CD4-positive, alpha-beta T cell treated with Interleukin-21 for 1 hour (primary cell): ENCODE results near the gene SPRED3.
"Not testable (repeated sequence)": the region's sequence is repeated elsewhere in the genome, so short reads cannot be mapped to it uniquely, and the experiment has no call there.

ENCODE experiments used
- DNase-seq: peaks from one replicate; pipeline ENCODE4 v3.0.0-alpha.2; 2020

SPRED3 gene

DNA sequence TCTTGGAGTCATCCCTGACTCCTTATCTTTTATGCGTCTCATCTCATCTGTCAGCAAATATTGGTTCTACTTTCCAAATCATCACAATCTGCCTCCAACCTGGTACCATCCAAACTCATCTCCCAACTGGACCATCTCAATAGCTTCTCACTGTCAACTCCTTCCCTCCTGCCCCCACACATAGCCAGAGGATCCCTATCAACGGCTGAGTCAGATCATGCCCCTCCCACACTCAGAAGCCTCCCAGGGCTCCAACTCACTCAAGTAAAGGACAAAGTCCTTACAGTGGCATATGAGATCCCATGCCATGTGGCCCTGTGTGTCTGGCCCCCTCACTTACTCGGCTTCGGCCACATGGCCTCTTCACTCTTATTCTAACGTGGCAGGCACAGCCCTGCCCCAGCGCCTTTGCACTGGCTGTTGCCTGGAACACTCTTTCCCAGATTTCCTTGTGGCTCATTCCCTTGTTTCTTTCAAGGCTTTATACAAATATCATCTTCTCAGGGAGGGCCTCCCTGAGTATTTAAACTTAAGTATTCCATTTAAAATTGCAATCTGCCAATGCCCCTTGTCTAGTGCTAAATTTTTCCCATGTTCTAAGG, 4.3 kb downstream of the SPRED3 start:
- no peak for DNase-seq

- peak; percentile 80 for DNase-seq
Observed at GRCh38 chr19:38394488-38394887, 6.0 kb downstream of the SPRED3 start.

- peak; percentile 37 for DNase-seq
Observed at GRCh38 chr19:38395381-38396114, 7.1 kb downstream of the SPRED3 start.

DNA sequence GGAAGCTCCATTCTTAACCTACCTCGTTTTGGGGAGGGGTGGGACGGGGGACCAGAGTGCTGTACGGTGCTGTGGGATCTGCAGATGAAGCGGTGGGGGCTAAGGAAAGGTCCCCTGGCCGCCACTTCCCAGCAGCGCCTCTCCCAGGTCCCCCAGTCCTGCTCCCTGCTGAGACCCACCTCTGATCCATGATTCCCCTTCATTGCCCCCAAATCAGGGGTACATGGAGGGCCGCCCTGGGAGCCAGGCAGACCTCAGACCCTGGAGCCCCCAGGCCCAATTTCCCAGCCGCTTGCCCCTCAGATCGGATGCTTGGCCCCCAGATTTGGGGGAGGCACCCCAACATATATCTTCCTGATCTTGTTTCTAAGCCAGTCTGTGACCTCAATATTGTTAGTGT, 10.6 kb downstream of the SPRED3 start:
- DNase-seq, result no peak

GRCh38 chr19:38399537-38399936, 11.0 kb downstream of the SPRED3 start:
- no peak for DNase-seq

GRCh38 chr19:38400361-38400760, 11.9 kb downstream of the SPRED3 start:
- DNase-seq, result no peak

DNA sequence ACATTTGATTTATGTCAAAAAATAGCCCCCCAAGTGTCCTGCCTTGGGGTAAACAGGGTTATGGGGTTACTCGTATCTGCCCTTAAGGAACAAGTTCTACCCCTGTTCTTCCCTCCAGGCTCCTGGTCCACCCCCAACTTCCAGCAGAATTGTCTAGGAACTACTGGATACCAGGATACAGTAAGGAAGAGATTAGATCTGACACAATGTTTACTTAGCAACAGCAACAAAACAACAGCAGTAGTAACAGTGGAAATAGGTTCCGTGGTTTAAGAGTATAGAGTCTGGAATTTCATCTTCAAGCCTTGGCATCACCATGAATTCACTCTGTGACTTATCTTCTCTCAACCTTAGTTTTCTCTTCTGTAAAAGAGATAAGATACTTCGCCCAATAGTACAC, 12.7 kb downstream of the SPRED3 start:
- no peak for DNase-seq

GRCh38 chr19:38402623-38402966, 14.1 kb downstream of the SPRED3 start:
- no peak for DNase-seq

GRCh38 chr19:38402967-38403674, 14.6 kb downstream of the SPRED3 start, which contains the start of gene FAM98C:
FAM98C (plus strand) TSS chr19:38403093; CDS start chr19:38403154, 61 bp downstream.
- peak; percentile 98 for DNase-seq

GRCh38 chr19:38404858-38405257, 16.4 kb downstream of the SPRED3 start:
- DNase-seq, result no peak

DNA sequence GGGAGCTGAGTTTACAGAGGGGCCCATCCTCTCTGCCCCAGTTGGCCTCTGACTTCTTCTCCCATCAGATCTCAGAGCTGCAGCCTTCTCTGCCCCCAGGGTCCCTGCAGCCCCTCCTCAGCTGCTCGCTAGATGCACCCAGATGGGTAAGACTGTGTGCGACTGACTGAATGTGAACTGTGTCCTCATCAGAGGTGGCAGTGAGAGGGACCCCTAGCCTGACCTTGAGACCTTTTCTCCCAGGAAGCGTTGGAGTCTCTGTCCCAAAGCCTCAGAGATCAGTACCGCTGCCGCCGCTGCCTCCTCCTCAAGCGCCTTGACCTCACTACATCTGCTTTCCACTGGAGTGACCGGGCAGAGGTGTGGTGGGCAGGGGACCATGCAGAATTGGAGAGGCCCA, 16.8 kb downstream of the SPRED3 start:
- no peak for DNase-seq

DNA sequence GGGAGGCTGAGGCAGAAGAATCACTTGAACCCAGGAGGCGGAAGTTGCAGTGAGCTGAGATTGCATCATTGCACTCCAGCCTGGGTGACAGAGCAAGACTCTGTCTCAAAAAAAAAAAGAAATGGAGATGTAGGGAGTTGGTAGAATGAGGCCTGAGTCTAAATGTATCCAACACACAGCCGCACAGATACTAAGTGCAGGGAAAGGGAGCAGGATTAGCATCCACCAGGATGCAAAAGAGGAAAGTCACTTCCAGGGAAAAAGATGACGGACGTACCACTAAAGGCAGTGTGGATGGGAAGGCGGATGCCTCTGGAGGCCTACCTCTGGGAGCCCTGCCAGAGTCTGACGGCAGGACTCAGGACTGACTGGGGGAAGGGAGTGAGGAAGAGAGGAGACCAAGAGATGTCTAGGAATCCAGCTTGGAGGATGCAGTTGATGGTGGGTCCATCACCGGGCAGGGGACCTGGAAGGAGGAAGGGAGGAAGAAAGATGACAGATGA, 21.2 kb downstream of the SPRED3 start:
- no peak for DNase-seq

- not testable (repeated sequence) for DNase-seq
Observed at GRCh38 chr19:38410407-38410806, 21.9 kb downstream of the SPRED3 start.

- DNase-seq, result no peak
Observed at GRCh38 chr19:38411041-38411712, 22.7 kb downstream of the SPRED3 start.

DNA sequence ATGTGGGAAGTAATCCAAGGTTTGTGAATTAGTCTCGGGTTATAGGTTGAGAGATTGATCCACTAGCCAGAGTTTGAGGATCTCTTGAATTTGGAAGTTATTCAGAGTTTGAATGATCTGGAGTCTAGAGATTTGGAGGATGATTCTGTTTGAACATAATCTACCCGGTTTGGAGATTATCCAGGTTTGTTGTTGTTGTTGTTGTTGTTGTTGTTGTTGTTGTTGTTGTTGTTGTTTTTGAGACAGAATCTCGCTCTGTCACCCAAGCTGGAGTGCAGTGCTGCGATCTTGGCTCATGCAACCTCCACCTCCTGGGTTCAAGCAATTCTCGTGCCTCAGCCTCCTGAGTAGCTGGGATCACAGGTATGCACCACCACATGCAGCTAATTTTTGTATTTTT, 23.4 kb downstream of the SPRED3 start:
- DNase-seq, result not testable (repeated sequence)

GRCh38 chr19:38412491-38412890, 24.0 kb downstream of the SPRED3 start:
- DNase-seq, result no peak

DNA sequence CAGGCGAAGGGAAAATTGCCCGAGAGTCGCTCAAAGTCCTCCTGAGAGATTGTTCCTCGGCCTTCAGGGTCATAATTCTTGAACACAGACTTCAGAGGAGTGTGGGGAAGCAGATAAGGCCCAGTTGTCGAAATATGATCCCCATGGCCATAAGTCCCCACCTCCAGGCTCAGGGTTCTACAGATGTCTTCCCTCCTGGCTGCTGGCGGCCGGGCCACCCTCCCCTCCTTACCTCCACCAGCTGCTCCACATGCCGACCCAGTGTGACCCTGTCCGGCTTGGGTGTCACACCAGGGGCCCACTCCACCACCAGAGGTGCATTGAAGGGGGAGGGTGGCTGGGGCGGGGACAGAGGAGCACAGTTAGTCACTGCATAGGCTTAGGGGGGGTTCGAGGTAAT, 24.5 kb downstream of the SPRED3 start:
- no peak for DNase-seq

DNA sequence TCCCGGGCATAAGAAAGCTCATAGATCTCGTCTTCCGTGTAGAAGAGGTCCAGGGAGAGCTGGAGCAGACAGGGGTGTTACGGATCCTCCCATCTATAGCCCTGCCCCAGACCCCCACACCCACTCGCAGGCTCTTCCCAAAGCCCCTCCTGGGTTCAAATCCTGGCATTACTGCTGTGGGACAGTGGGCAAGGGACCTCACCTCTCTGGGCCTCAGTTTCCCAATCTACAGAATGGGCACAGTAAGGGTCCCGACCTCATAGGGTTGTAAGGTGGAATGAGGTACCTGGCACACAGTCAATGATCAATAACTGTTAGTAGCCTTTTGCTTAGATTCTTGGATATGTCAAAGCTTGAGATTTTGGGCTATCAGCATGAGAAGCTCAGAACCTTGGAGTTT, 24.9 kb downstream of the SPRED3 start:
- no peak for DNase-seq

DNA sequence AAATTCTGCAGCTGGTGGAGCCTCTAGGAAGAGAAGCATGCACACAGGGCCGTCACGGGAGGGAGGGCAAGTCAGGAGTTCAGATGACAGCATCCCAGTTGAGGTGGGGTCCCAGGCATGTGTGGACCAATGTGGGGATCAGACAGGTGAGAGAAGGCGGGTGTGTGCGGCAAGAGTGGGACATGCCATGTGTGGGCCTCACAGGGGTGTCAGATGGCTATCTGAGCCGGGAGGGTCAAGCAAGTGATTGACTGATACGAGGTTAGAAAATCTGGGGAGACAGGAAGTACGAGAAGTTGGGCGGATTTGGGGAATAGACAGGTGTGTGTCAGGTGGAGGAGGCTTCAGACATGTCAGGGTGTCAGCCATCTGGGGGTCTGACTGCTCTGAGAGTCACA, 28.6 kb downstream of the SPRED3 start:
- no peak for DNase-seq

DNA sequence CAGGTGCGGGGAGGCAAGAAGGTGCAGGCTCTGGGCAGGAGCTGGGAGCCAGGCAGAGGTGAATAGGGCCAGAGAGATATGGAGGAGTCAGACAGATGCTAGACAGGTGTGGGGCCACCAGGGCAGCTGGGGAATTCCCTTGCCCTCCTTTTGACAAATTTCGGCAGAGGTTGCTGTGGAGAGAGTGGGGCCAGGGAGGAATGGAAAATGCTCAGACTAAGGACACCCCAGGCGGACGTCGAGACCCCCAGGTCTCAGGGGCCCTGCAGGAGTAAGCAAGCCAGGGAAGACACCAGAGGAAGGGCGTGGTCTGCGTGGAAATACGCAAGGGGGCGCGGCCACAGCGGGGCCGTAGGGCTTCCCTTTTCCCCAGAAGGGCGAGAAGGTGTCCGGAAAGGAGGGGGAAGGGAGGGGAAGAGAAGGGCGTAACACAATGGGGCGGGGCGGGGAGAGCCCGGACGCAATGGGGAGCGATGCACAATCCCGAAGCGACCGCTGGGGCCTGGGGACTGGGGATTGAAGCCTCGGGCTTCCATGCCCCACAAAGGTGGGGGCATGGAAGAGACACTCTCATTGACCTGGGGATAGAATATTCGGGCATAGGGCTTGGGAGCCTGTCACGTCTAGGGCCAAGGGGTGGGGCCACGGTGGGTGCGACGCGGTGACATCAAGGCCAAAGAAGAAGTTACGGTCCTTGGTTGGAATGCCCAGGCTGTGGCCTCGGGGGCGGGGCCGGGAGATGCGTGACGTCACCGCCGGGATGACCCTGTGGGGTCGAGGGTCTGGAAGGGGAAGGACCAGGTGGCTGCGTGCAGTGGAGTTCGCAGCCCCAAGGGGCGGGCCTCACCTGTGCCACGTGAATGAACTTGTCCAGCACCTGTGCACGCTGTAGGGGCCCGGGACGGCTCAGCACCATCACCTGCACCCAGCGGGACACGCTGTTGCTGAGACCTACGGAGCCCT, 29.3 kb downstream of the SPRED3 start:
- peak; percentile 74 for DNase-seq

DNA sequence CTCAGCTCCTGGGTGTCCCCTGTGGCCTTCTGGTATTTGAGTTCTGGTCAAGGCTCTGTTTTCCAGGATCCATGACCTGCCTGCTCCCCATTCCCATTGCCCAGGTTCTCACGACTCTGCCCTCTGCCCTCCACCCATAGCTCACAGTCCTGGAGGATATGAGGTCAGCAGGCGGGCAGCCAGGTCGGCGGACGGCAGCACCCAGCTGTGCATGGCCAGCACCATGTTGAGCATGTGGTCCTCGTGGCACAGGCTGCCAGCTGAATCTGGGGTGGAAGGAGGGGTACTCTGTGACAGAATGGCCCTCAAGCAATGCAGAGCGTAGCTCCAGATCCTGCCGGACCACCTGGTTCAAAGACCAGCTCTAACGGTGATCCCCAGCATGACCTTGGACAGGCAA, 32.4 kb downstream of the SPRED3 start:
- DNase-seq, result no peak

- DNase-seq, result no peak
Observed at GRCh38 chr19:38421856-38422255, 33.4 kb downstream of the SPRED3 start.
